ENCODE data around the gene SCGB1C1. TPM values are rescaled to one million over a fixed set of nuclear protein-coding genes. Genes with fewer than 3 reads are reported as not detected.

SCGB1C1 gene
- total and polyA plus RNA-seq, 4 donors = not detected

- no peak for ATAC-seq (ENCODE audit: insufficient read depth, low FRiP score)
- H3K27ac ChIP-seq (ENCODE audit: low read depth in 1 of 2, low read length in 1 of 2) = no peak overlapping the region
- 41 to 65% methylated on average over 15 of the region's 15 CpGs for WGBS, 2 donors
- H3K9ac ChIP-seq (ENCODE audit: insufficient read depth in 1 of 2, low read length in 2 of 2) = no peak overlapping the region
- peaks cover 0 to 26% (median 16%) of the 10 kb centered on the region in 4 donors for H3K36me3 ChIP-seq (ENCODE audit: control insufficient read depth in 4 of 4, insufficient read depth in 4 of 4, low read length in 4 of 4)
- no peaks in the 10 kb centered on the region for H3K27me3 ChIP-seq (ENCODE audit: control insufficient read depth in 3 of 3, insufficient read depth in 3 of 3, low read length in 2 of 3)
- no peak for DNase-seq
- TF ChIP-seq CTCF (IDR thresholded peaks at IDR 0.05; ENCODE audit: control extremely low read depth, extremely low read depth) = no peak
- no peak overlapping the region for H3K4me3 ChIP-seq
- H3K4me1 ChIP-seq (ENCODE audit: control insufficient read depth in 5 of 5, insufficient read depth in 5 of 5, low read length in 5 of 5) = peaks cover 0 to 10% (median 9%) of the 10 kb centered on the region in 5 donors
- no peaks in the 10 kb centered on the region for H3K9me3 ChIP-seq (ENCODE audit: control insufficient read depth in 4 of 4, insufficient read depth in 3 of 4, low read length in 3 of 4)
Measured at GRCh38 chr11:201966-202365, 9.1 kb downstream of the SCGB1C1 start.

GRCh38 chr11:202490-202889 lies 9.6 kb downstream of the SCGB1C1 start:
- H3K9ac ChIP-seq (ENCODE audit: insufficient read depth in 1 of 2, low read length in 2 of 2) = no peak overlapping the region
- H3K27me3 ChIP-seq (ENCODE audit: control insufficient read depth in 3 of 3, insufficient read depth in 3 of 3, low read length in 2 of 3) = no peaks in the 10 kb centered on the region
- DNase-seq = no peak
- no peaks in the 10 kb centered on the region for H3K9me3 ChIP-seq (ENCODE audit: control insufficient read depth in 4 of 4, insufficient read depth in 3 of 4, low read length in 3 of 4)
- H3K4me3 ChIP-seq = no peak overlapping the region
- H3K4me1 ChIP-seq (ENCODE audit: control insufficient read depth in 5 of 5, insufficient read depth in 5 of 5, low read length in 5 of 5) = peaks cover 0 to 10% (median 9%) of the 10 kb centered on the region in 5 donors
- no peak for ATAC-seq (ENCODE audit: insufficient read depth, low FRiP score)
- H3K36me3 ChIP-seq (ENCODE audit: control insufficient read depth in 4 of 4, insufficient read depth in 4 of 4, low read length in 4 of 4) = peaks cover 0 to 26% (median 16%) of the 10 kb centered on the region in 4 donors
- WGBS, 2 donors = 81 to 88% methylated on average over 8 of the region's 8 CpGs
- no peak overlapping the region for H3K27ac ChIP-seq (ENCODE audit: low read depth in 1 of 2, low read length in 1 of 2)
- TF ChIP-seq CTCF (IDR thresholded peaks at IDR 0.05; ENCODE audit: control extremely low read depth, extremely low read depth) = no peak

GRCh38 chr11:203056-203944 lies 10.4 kb downstream of the SCGB1C1 start:
- TF ChIP-seq CTCF (IDR thresholded peaks at IDR 0.05; ENCODE audit: control extremely low read depth, extremely low read depth) = no peak
- Histone ChIP-seq H3K27ac (ENCODE audit: low read depth in 1 of 2, low read length in 1 of 2) (no peak overlapping the region), H3K9me3 (ENCODE audit: control insufficient read depth in 4 of 4, insufficient read depth in 3 of 4, low read length in 3 of 4) (no peaks in the 10 kb centered on the region), H3K4me3 (no peak overlapping the region), H3K9ac (ENCODE audit: insufficient read depth in 1 of 2, low read length in 2 of 2) (no peak overlapping the region), H3K27me3 (ENCODE audit: control insufficient read depth in 3 of 3, insufficient read depth in 3 of 3, low read length in 2 of 3) (no peaks in the 10 kb centered on the region), H3K36me3 (ENCODE audit: control insufficient read depth in 4 of 4, insufficient read depth in 4 of 4, low read length in 4 of 4) (peaks cover 0 to 26% (median 16%) of the 10 kb centered on the region in 4 donors), H3K4me1 (ENCODE audit: control insufficient read depth in 5 of 5, insufficient read depth in 5 of 5, low read length in 5 of 5) (peaks cover 0 to 10% (median 9%) of the 10 kb centered on the region in 5 donors)
- DNase-seq (no peak), ATAC-seq (ENCODE audit: insufficient read depth, low FRiP score) (no peak)
- WGBS, 2 donors = 86 to 89% methylated on average over 7 of the region's 7 CpGs
